HepG2 (cell line): ENCODE results near the gene FMR1. TPM values are rescaled to one million over a fixed set of nuclear protein-coding genes. Genes with fewer than 3 reads are reported as not detected.

Experiments
- ARID5B ChIP-seq: IDR thresholded peaks from 2 replicates; pipeline ENCODE4 v1.4.0; 2020; ENCODE audit warnings: mild to moderate bottlenecking, missing genetic modification reagents
- CREB1 ChIP-seq, 2 experiments: fragments of 450-650 bp in 1 of 2; IDR thresholded peaks; 2 replicates each; pipeline ENCODE4 v1.6.1; 2016 to 2017; ENCODE audit warnings: control low read depth in 1 of 2, mild to moderate bottlenecking in 1 of 2, missing compliant biosample characterization in 1 of 2, missing genetic modification characterization in 1 of 2
- EP300 ChIP-seq, 3 experiments: sonication (generic) in 1 of 3; formaldehyde crosslinking in 1 of 3; IDR thresholded peaks; 2 replicates each; pipeline versions ENCODE4 v1.5.1 to v1.6.1; 2011 to 2020; ENCODE audit warnings: low read depth in 2 of 3, low read length in 2 of 3, borderline replicate concordance in 1 of 3, improper control_type of control experiment in 1 of 3, mild to moderate bottlenecking in 1 of 3, missing genetic modification reagents in 1 of 3, moderate library complexity in 1 of 3
- FOXA3 ChIP-seq: IDR thresholded peaks from 2 replicates; pipeline ENCODE4 v1.6.1; 2016; ENCODE audit warnings: missing genetic modification reagents, missing compliant biosample characterization
- FOXP1 ChIP-seq, 2 experiments: fragments of 450-650 bp in 1 of 2; IDR thresholded peaks; 2 replicates each; pipeline ENCODE4 v1.6.1; 2017 to 2018; ENCODE audit warnings: antibody characterized with exemption in 1 of 2
- HMG20A ChIP-seq: IDR thresholded peaks from 2 replicates; pipeline ENCODE4 v1.6.1; 2016; ENCODE audit warnings: borderline replicate concordance
- MLXIP ChIP-seq: sonication (generic); formaldehyde crosslinking; IDR thresholded peaks from 2 replicates; pipeline ENCODE4 v1.9.0; 2021; ENCODE audit warnings: missing genetic modification reagents, borderline replicate concordance
- NPAS2 ChIP-seq: sonication (generic); formaldehyde crosslinking; IDR thresholded peaks from 2 replicates; pipeline ENCODE4 v1.8.0; 2022; ENCODE audit warnings: mild to moderate bottlenecking, missing genetic modification reagents, borderline replicate concordance
- RERE ChIP-seq: IDR thresholded peaks from 2 replicates; pipeline ENCODE4 v1.6.1; 2016; ENCODE audit warnings: low read depth, missing genetic modification reagents, missing compliant biosample characterization
- SOX5 ChIP-seq: IDR thresholded peaks from 2 replicates; pipeline ENCODE4 v1.6.1; 2016; ENCODE audit warnings: borderline replicate concordance
- STAG1 ChIP-seq: sonication (generic); formaldehyde crosslinking; IDR thresholded peaks from 2 replicates; pipeline ENCODE4 v1.4.0; 2020; ENCODE audit warnings: missing genetic modification reagents
- ZNF24 ChIP-seq: fragments of 450-650 bp; IDR thresholded peaks from 2 replicates; pipeline ENCODE4 v1.6.1; 2017; ENCODE audit warnings: antibody characterized with exemption, mild to moderate bottlenecking
- ZNF343 ChIP-seq: sonication (generic); formaldehyde crosslinking; IDR thresholded peaks from 2 replicates; pipeline ENCODE4 v1.4.0; 2020; ENCODE audit warnings: mild to moderate bottlenecking, missing genetic modification reagents
- polyA plus RNA-seq, 8 experiments: library from polyadenylated mRNA; depleted of rRNA in 3 of 8; stranded (reverse) in 7 of 8; unstranded in 1 of 8; fragments of >200 nt; fragmentation: Illumina TruSeq in 4 of 8; extraction: Trizol in 4 of 8; gene quantifications; 2 replicates each; pipeline versions ENCODE4 v1.2.1 to v1.2.3, GENCODE V29; 2011 to 2016; ENCODE audit warnings: low read depth in 4 of 8, missing spikeins in 1 of 8, mixed read lengths in 1 of 8; ENCODE audit not compliant: insufficient read depth in 1 of 8
- total RNA-seq, 5 experiments: library from RNA; depleted of rRNA; stranded (reverse); fragments of >200 nt; fragmentation: Illumina TruSeq; extraction: Trizol; gene quantifications; 2 replicates each; pipeline ENCODE4 v1.2.3, GENCODE V29; 2016; ENCODE audit warnings: low read depth in 1 of 5
- TF ChIP-seq, protein P1 (sequence below): sonication (generic); formaldehyde crosslinking; IDR thresholded peaks from 2 replicates; pipeline ENCODE4 v1.4.0; 2020; ENCODE audit warnings: missing genetic modification reagents, mild to moderate bottlenecking, borderline replicate concordance

Gene FMR1
- total and polyA plus RNA-seq, 2 of the 13 experiments (the other 11 are each of a cell fraction or from before 2014, with no cell fraction given) = 27.8 to 49.6 TPM

GRCh38 chrX:147950352-147950751, 38.6 kb downstream of the FMR1 start (continued):
- TF ChIP-seq MLXIP (CRISPR knock-in tag) = no peak
- TF ChIP-seq ZNF24 = no peak
- TF ChIP-seq HMG20A (CRISPR knock-in tag) = 0 out of 2 replicates have a peak, but pooled peaks have one; percentile 13
- TF ChIP-seq SOX5 (CRISPR knock-in tag) = peak; percentile 13; the same call in 1 of the 2 replicates
- no peak for TF ChIP-seq ZNF343 (CRISPR knock-in tag)
- TF ChIP-seq, protein P1, sequence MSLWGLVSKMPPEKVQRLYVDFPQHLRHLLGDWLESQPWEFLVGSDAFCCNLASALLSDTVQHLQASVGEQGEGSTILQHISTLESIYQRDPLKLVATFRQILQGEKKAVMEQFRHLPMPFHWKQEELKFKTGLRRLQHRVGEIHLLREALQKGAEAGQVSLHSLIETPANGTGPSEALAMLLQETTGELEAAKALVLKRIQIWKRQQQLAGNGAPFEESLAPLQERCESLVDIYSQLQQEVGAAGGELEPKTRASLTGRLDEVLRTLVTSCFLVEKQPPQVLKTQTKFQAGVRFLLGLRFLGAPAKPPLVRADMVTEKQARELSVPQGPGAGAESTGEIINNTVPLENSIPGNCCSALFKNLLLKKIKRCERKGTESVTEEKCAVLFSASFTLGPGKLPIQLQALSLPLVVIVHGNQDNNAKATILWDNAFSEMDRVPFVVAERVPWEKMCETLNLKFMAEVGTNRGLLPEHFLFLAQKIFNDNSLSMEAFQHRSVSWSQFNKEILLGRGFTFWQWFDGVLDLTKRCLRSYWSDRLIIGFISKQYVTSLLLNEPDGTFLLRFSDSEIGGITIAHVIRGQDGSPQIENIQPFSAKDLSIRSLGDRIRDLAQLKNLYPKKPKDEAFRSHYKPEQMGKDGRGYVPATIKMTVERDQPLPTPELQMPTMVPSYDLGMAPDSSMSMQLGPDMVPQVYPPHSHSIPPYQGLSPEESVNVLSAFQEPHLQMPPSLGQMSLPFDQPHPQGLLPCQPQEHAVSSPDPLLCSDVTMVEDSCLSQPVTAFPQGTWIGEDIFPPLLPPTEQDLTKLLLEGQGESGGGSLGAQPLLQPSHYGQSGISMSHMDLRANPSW (CRISPR knock-in tag) = no peak
- TF ChIP-seq EP300 (IDR thresholded peaks at IDR 0.05; ENCODE audit: low read depth in 2 of 2, low read length in 2 of 2) = peak in 1 of 2 experiments; percentile 66; a peak in 2 of 4 replicates
- no peak for TF ChIP-seq EP300 (CRISPR knock-in tag; IDR thresholded peaks at IDR 0.05; ENCODE audit: borderline replicate concordance)
- no peak for TF ChIP-seq FOXP1 (IDR thresholded peaks at IDR 0.05)
- peak; percentile 56; the same call in 1 of the 2 replicates for TF ChIP-seq FOXP1 (CRISPR knock-in tag; IDR thresholded peaks at IDR 0.05)
- peak; percentile 70 for TF ChIP-seq ARID5B (CRISPR knock-in tag)
- no peak for TF ChIP-seq STAG1 (CRISPR knock-in tag)
- peak; percentile 64 for TF ChIP-seq FOXA3 (CRISPR knock-in tag)
- TF ChIP-seq NPAS2 = no peak
- TF ChIP-seq CREB1 (IDR thresholded peaks at IDR 0.05) = no peak
- no peak; the same call in 1 of the 2 replicates for TF ChIP-seq CREB1 (CRISPR knock-in tag; IDR thresholded peaks at IDR 0.05)
- no peak for TF ChIP-seq RERE (CRISPR knock-in tag)
